Endothelial cell of umbilical vein (primary cell): ENCODE data around the gene DMD. TPM values are rescaled to one million over a fixed set of nuclear protein-coding genes. Genes with fewer than 3 reads are reported as not detected.

ENCODE experiments used
- BruUV-seq: library from RNA; stranded (reverse); fragments of 400-500 nt; replicated peaks from 2 replicates; lab custom pipeline; 2021; lab: Mats Ljungman, UMichigan
- CTCF ChIA-PET: fragments of 300-600, 350-600 bp; sonication (Branson Sonifier 250); formaldehyde crosslinking; loops from one replicate; lab custom pipeline; 2021; ENCODE audit warnings: antibody characterized with exemption, inconsistent platforms; lab: Charles Lee
- POLR2A ChIA-PET: fragments of 300-600, 350-600 bp; sonication (Branson Sonifier 250); formaldehyde crosslinking; loops from one replicate; lab custom pipeline; 2021; ENCODE audit warnings: antibody characterized with exemption, inconsistent platforms; lab: Charles Lee
- DNase-seq: peaks from one replicate; pipeline ENCODE4 v3.0.0-alpha.2; 2011; ENCODE audit warnings: low read depth, low spot score
- FAIRE-seq: peaks from 2 replicates; lab custom pipeline; 2011; peaks lifted over from hg19 to GRCh38; lab: Jason Lieb, UNC
- H2AFZ ChIP-seq: 2 replicates; pipeline ENCODE4 v1.6.0; 2012; ENCODE audit warnings: low read depth, low read length, control low read depth, inconsistent platforms
- H3K27ac ChIP-seq: 2 replicates; pipeline ENCODE4 v1.5.1; 2011; ENCODE audit warnings: low read depth, mild to moderate bottlenecking, control low read depth, low read length, moderate library complexity; ENCODE audit not compliant: insufficient read depth
- H3K27me3 ChIP-seq, 2 experiments: 2 replicates each; pipeline versions ENCODE4 v1.6.0 to v1.6.1; 2011; ENCODE audit warnings: low read length in 2 of 2, mixed read lengths in 1 of 2; ENCODE audit not compliant: control insufficient read depth in 2 of 2, insufficient read depth in 2 of 2
- H3K36me3 ChIP-seq, 2 experiments: 2 replicates in 1 of 2; 3 replicates in 1 of 2; pipeline ENCODE4 v1.5.1; 2011; ENCODE audit warnings: low read length in 2 of 2, mild to moderate bottlenecking in 1 of 2, moderate library complexity in 1 of 2; ENCODE audit not compliant: control insufficient read depth in 2 of 2, insufficient read depth in 2 of 2; ENCODE audit errors: extremely low read depth in 1 of 2
- H3K4me1 ChIP-seq: 3 replicates; pipeline ENCODE4 v1.5.1; 2011; ENCODE audit warnings: mild to moderate bottlenecking, low read length; ENCODE audit not compliant: control insufficient read depth, insufficient read depth; ENCODE audit errors: extremely low read depth
- H3K4me2 ChIP-seq: 2 replicates; pipeline ENCODE4 v1.6.1; 2011; ENCODE audit warnings: low read length, control low read depth, mixed read lengths; ENCODE audit not compliant: insufficient read depth
- H3K4me3 ChIP-seq, 3 experiments: fragments of 200-600 bp in 1 of 3; sonication (generic), shearing (Covaris generic) in 1 of 3; replicated peaks in 1 of 3; 2 replicates each; pipeline ENCODE4 v1.5.1; 2011 to 2016; ENCODE audit warnings: control low read depth in 3 of 3, low read length in 3 of 3, mild to moderate bottlenecking in 2 of 3, inconsistent platforms in 1 of 3, low read depth in 1 of 3, moderate library complexity in 1 of 3; ENCODE audit not compliant: insufficient read depth in 1 of 3
- H3K79me2 ChIP-seq: 2 replicates; pipeline ENCODE4 v1.6.0; 2012; ENCODE audit warnings: low read length, inconsistent platforms; ENCODE audit not compliant: control insufficient read depth, insufficient read depth
- H3K9ac ChIP-seq: replicated peaks from 2 replicates; pipeline ENCODE3; 2011; ENCODE audit warnings: low read length, control low read depth; ENCODE audit not compliant: insufficient read depth; ENCODE audit errors: extremely low read depth
- H3K9me1 ChIP-seq: replicated peaks from 3 replicates; pipeline ENCODE4 v1.6.0; 2011; ENCODE audit warnings: mild to moderate bottlenecking, low read length; ENCODE audit not compliant: control insufficient read depth, insufficient read depth; ENCODE audit errors: extremely low read depth
- H3K9me3 ChIP-seq: replicated peaks from 2 replicates; pipeline ENCODE4 v1.5.1; 2012; ENCODE audit warnings: low read length, inconsistent platforms; ENCODE audit not compliant: control insufficient read depth, insufficient read depth
- H4K20me1 ChIP-seq: replicated peaks from 2 replicates; pipeline ENCODE3; 2011; ENCODE audit warnings: mild to moderate bottlenecking, low read length; ENCODE audit not compliant: control insufficient read depth, insufficient read depth; ENCODE audit errors: extremely low read depth
- CTCF ChIP-seq, 2 donors: IDR thresholded peaks; 1 replicate in 1 of 2; 2 replicates in 1 of 2; pipeline ENCODE4 v1.5.1; 2011; ENCODE audit warnings: low read length in 2 of 2, mild to moderate bottlenecking in 2 of 2, moderate library complexity in 2 of 2, control low read depth in 1 of 2, inconsistent platforms in 1 of 2, low read depth in 1 of 2; ENCODE audit not compliant: insufficient read depth in 1 of 2; ENCODE audit errors: extremely low read depth in 1 of 2
- EZH2 ChIP-seq: IDR thresholded peaks from 2 replicates; pipeline ENCODE4 v1.6.1; 2012; ENCODE audit warnings: borderline replicate concordance, low read depth, mild to moderate bottlenecking, moderate library complexity, low read length, inconsistent platforms; ENCODE audit not compliant: severe bottlenecking
- FOS ChIP-seq: IDR thresholded peaks from 2 replicates; pipeline ENCODE4 v1.6.1; 2011; ENCODE audit warnings: mild to moderate bottlenecking, low read length, moderate library complexity, borderline replicate concordance; ENCODE audit not compliant: insufficient read depth
- GATA2 ChIP-seq: IDR thresholded peaks from 2 replicates; pipeline ENCODE4 v1.7.0; 2011; ENCODE audit warnings: low read depth, mild to moderate bottlenecking, moderate library complexity, mixed read lengths, low read length; ENCODE audit not compliant: insufficient read length, insufficient read depth
- JUN ChIP-seq: IDR thresholded peaks from 2 replicates; pipeline ENCODE4 v1.6.1; 2011; ENCODE audit warnings: borderline replicate concordance, low read depth; ENCODE audit not compliant: insufficient read length, insufficient read depth
- MYC ChIP-seq: IDR thresholded peaks from one replicate; pipeline ENCODE4 v1.6.1; 2011; ENCODE audit warnings: mild to moderate bottlenecking, low read depth, low read length
- POLR2A ChIP-seq: IDR thresholded peaks from 2 replicates; pipeline ENCODE4 v1.6.1; 2012; ENCODE audit warnings: low read depth, mild to moderate bottlenecking, control low read depth, low read length
- POLR2AphosphoS5 ChIP-seq: IDR thresholded peaks from 2 replicates; pipeline ENCODE4 v1.6.1; 2012; ENCODE audit warnings: low read depth, mild to moderate bottlenecking, control low read depth, low read length, moderate library complexity; ENCODE audit not compliant: insufficient read depth
- dilution Hi-C: fragments of 300-500 bp; cut with MboI; formaldehyde crosslinking; loops from one replicate; pipeline ENCODE4 v1.15.0; 2019; ENCODE audit warnings: low sequenced_read_pairs; ENCODE audit not compliant: extremely low pct_ligation_motif_present
- intact Hi-C: fragments of 100-400 bp; cut with micrococcal nuclease; formaldehyde crosslinking; loops from one replicate; pipeline ENCODE4 v1.10.0; 2022
- polyA plus RNA-seq, 4 experiments: library from polyadenylated mRNA; depleted of rRNA in 3 of 4; stranded (reverse) in 3 of 4; unstranded in 1 of 4; fragments of >200 nt; gene quantifications; 2 replicates each; pipeline versions ENCODE4 v1.2.1 to v1.2.3, GENCODE V29; 2011 to 2012; ENCODE audit warnings: missing spikeins in 1 of 4
- total RNA-seq: library from RNA; stranded (reverse); gene quantifications from 2 replicates; pipeline ENCODE4 v1.2.3, GENCODE V29; 2021
- TF ChIP-seq, protein P1 (sequence below): IDR thresholded peaks from 2 replicates; pipeline ENCODE4 v1.6.1; 2011; ENCODE audit not compliant: insufficient read depth, insufficient read length

Gene DMD
- total and polyA plus RNA-seq, 2 donors (not counting 3 experiments of a cell fraction or from before 2014, with no cell fraction given) = 7.3 to 9.0 TPM

DNA sequence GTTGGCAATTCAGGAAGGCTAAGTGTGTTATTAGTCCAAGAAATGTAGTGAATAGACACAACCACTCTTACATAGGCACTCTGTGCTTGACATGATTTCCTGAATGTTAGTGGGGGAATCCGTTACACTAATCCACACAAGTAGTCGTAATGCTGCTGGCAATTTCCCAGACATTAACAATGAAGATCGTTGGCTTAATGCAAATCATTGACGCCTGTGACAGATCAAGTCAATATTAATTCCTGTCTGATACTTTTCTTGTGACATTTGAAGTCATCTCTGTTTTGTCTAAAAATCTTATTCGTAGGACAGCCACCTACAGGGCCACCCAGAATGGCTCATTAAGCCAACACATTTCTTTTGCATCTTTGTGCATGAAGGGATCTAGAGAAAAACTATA is 1200.4 kb downstream of the DMD start:
- Histone ChIP-seq H3K9me3 (no peaks in the 10 kb centered on the region), H2AFZ (no peak overlapping the region), H3K4me2 (no peak overlapping the region), H3K36me3 (no peaks in the 10 kb centered on the region), H3K79me2 (no peaks in the 10 kb centered on the region), H4K20me1 (no peaks in the 10 kb centered on the region), H3K9me1 (no peaks in the 10 kb centered on the region), H3K9ac (no peak overlapping the region), H3K4me1 (no peaks in the 10 kb centered on the region), H3K27ac (no peak overlapping the region), H3K27me3 (no peaks in the 10 kb centered on the region), H3K4me3 (no peak overlapping the region)
- CTCF ChIA-PET = no interaction called here
- BruUV-seq = no TSS peak
- intact Hi-C loops = no loop called here
- POLR2A ChIA-PET = no interaction called here
- FAIRE-seq = no peak
- TF ChIP-seq GATA2 (no peak), CTCF (IDR thresholded peaks at IDR 0.05; ENCODE audit: extremely low read depth in 1 of 2, insufficient read depth in 1 of 2, low read depth in 1 of 2, low read length in 2 of 2) (no peak), POLR2AphosphoS5 (no peak), JUN (no peak), MYC (no peak), EZH2 (no peak), FOS (no peak), POLR2A (no peak)
- TF ChIP-seq, protein P1, sequence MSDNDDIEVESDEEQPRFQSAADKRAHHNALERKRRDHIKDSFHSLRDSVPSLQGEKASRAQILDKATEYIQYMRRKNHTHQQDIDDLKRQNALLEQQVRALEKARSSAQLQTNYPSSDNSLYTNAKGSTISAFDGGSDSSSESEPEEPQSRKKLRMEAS = no peak
- dilution Hi-C loops = no loop called here
- no peak for DNase-seq
